ENCODE results near the gene RHBDD3. TPM values are rescaled to one million over a fixed set of nuclear protein-coding genes. Genes with fewer than 3 reads are reported as not detected.
A peak's percentile ranks its signal among the peaks of the same experiment; 100 is the strongest.

Gene RHBDD3
- total and polyA plus RNA-seq, 2 of the 8 experiments (the other 6 are each of a cell fraction or from before 2014, with no cell fraction given) = 72.1 to 117 TPM

DNA sequence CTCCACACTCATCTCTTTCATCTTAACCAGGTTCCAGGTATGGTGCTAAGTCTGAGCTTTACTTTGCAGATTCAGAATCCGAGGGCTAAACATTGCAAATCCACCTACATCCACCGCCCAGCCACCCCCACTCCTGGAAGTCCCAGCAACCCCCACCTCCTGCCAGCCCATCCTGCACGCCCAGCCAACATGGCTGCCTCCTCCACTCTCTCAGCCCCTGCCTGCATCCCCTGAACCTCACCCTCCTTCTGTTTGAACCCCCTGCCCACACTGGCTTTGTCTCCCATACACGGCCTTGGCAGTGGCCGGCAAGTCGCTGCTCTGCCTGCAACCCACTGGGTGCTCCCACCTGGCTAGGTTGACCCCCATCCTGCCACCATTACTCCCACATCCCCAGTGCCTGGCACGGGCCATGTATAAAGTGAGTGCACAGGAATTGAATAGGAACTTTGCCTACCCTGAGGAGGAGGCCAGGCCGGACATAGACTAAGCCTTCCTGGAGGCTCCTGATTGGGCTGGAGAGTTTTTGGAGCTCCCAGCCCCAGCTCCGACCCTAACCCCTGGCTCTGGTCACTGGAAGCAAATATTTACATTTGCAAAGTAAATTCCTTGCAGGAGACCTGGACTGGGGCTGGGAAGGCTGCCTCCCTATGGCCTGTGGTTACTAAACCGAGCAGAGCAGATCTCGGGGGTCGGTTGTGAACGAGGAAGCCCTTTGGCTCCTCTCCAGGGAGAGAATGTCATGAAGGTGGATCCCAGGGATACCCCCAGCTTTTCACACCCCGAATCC lies 47.7 kb downstream of the RHBDD3 start:
- Histone ChIP-seq H4K8ac (ENCODE audit: extremely low read depth, insufficient read depth, low read length) (0 out of 2 replicates have a peak overlapping the region, but pooled peaks have one; percentile 35), H3K14ac (ENCODE audit: insufficient read length) (no peak overlapping the region), H2AK5ac (ENCODE audit: low read depth, low read length) (no peak overlapping the region; the same call in 1 of the 2 replicates), H3K4ac (replicated peaks; ENCODE audit: insufficient read length, low read depth, low read length) (peak overlapping the region; percentile 65), H3K18ac (ENCODE audit: extremely low read depth, low read length) (peak overlapping the region; percentile 38), H2BK20ac (ENCODE audit: low read length) (no peak overlapping the region), H2BK5ac (ENCODE audit: low read depth, low read length) (no peak overlapping the region), H3K79me1 (ENCODE audit: low read depth, low read length) (no peaks in the 10 kb centered on the region), H3K9me3 (ENCODE audit: insufficient read depth in 2 of 2, low read depth in 1 of 2, low read length in 1 of 2) (no peaks in the 10 kb centered on the region), H2BK15ac (ENCODE audit: low read length) (peak overlapping the region; percentile 18; the same call in 1 of the 2 replicates), H3K4me3 (ENCODE audit: extremely low read depth in 1 of 4, insufficient read depth in 2 of 4, low read depth in 3 of 4, low read length in 4 of 4) (peak overlapping the region in 1 of 4 experiments; percentile 6; a peak in 1 of 8 replicates), H3K23me2 (ENCODE audit: low read depth, low read length) (no peaks in the 10 kb centered on the region; the same call in 1 of the 2 replicates), H3K56ac (replicated peaks; ENCODE audit: insufficient read length, low read depth, low read length) (no peak overlapping the region), H3K79me2 (ENCODE audit: control insufficient read depth in 1 of 2, insufficient read depth in 2 of 2, low read length in 2 of 2) (no peaks in the 10 kb centered on the region), H3K9ac (replicated peaks in 1 of 4; ENCODE audit: extremely low read depth in 1 of 4, low read depth in 3 of 4, low read length in 3 of 4) (no peak overlapping the region), H4K5ac (ENCODE audit: insufficient read length, low read depth, low read length) (peak overlapping the region; percentile 34), H3K23ac (ENCODE audit: insufficient read length) (no peak overlapping the region), H4K20me1 (replicated peaks in 1 of 2; ENCODE audit: control insufficient read depth in 1 of 2, insufficient read depth in 2 of 2, low read length in 2 of 2) (peaks cover 0 to 1% of the 10 kb centered on the region in 2 experiments), H3K36me3 (ENCODE audit: control insufficient read depth in 2 of 4, insufficient read depth in 4 of 4, low read length in 3 of 4) (no peaks in the 10 kb centered on the region), H4K91ac (replicated peaks; ENCODE audit: insufficient read length, low read length) (peak overlapping the region; percentile 55), H2BK120ac (replicated peaks; ENCODE audit: low read depth, low read length) (no peak overlapping the region), H2BK12ac (ENCODE audit: low read depth, low read length) (no peak overlapping the region), H3K4me1 (replicated peaks in 1 of 4; ENCODE audit: control insufficient read depth in 3 of 4, insufficient read depth in 4 of 4, low read length in 3 of 4) (peaks cover 0 to 11% (median 4%) of the 10 kb centered on the region in 4 experiments; a peak in 6 of 7 replicates), H2AFZ (ENCODE audit: low read length) (no peak overlapping the region), H3K27ac (ENCODE audit: low read depth, low read length) (0 out of 2 replicates have a peak overlapping the region, but pooled peaks have one; percentile 11), H3K27me3 (replicated peaks in 1 of 4; ENCODE audit: control insufficient read depth in 3 of 4, extremely low read depth in 1 of 4, insufficient read depth in 3 of 4, low read length in 3 of 4) (no peaks in the 10 kb centered on the region), H3K4me2 (ENCODE audit: insufficient read depth in 1 of 2, low read depth in 2 of 2, low read length in 2 of 2) (peak overlapping the region in 1 of 2 experiments; percentile 22; a peak in 2 of 4 replicates)
- POLR2A ChIA-PET (ENCODE audit: partially characterized antibody) = interaction anchor here (0.6 to 1.7 kb wide), 9 partner anchors 10 to 261 kb away, joined by 3 to 6 read pairs (median 4); partner anchors contain the start of genes EMID1, EWSR1 and GAS2L1
- DNase-seq (ENCODE audit: low read depth in 1 of 2, low spot score in 2 of 2) = no peak
- 75% methylated on average over 14 of the region's 14 CpGs; no CpG with 5 or more reads in 1 of the 2 experiments for WGBS, 2 experiments (ENCODE audit: extremely low coverage in 1 of 2, insufficient coverage in 1 of 2, insufficient read length in 1 of 2, insufficient replicate concordance in 2 of 2, low coverage in 1 of 2, low lambda C conversion rate in 2 of 2, missing lambda C conversion rate in 1 of 2)
- CTCF ChIA-PET (ENCODE audit: partially characterized antibody) = interaction anchor here (0.8 to 6.5 kb wide), 7 partner anchors 11 to 63 kb away, joined by 3 to 54 read pairs (median 6); partner anchors contain the start of gene EMID1
- peak; percentile 50 for FAIRE-seq
- no peak for TF ChIP-seq CHD2 (IDR thresholded peaks at IDR 0.05; ENCODE audit: low read length)
- no peak for TF ChIP-seq TCF12 (IDR thresholded peaks at IDR 0.05; ENCODE audit: low read depth, low read length)
- TF ChIP-seq TEAD4 (IDR thresholded peaks at IDR 0.05; ENCODE audit: low read depth, low read length) = no peak
- no peak for TF ChIP-seq RFX5 (IDR thresholded peaks at IDR 0.05; ENCODE audit: borderline replicate concordance, low read depth, low read length)
